Sigmoid colon (tissue), 4 donors: Measurements from ENCODE around the gene LRRC8D.

ENCODE experiments used
- CTCF ChIP-seq, 4 experiments: fragments of 450-650 bp in 3 of 4; fragments of 200-600 bp in 1 of 4; IDR thresholded peaks; one replicate each; pipeline ENCODE4 v1.5.1; 2016 to 2019; ENCODE audit warnings: antibody characterized with exemption in 4 of 4, mild to moderate bottlenecking in 3 of 4, moderate library complexity in 2 of 4
- POLR2AphosphoS5 ChIP-seq, 4 donors: sonication (generic); formaldehyde crosslinking; IDR thresholded peaks; one replicate each; pipeline ENCODE4 v1.6.1; 2017; ENCODE audit warnings: antibody characterized with exemption in 4 of 4

GRCh38 chr1:89831462-89832120 lies 10.8 kb downstream of the LRRC8D start:
- TF ChIP-seq CTCF (IDR thresholded peaks at IDR 0.05) (no peak), POLR2AphosphoS5 (IDR thresholded peaks at IDR 0.05) (no peak)
